HG03097 (cell line): ENCODE measurements around the gene LACTBL1.

Experiments
- ATAC-seq: cut with Tn5 transposase; IDR thresholded peaks from one replicate; pipeline ENCODE4 v1.9.1; 2021; ENCODE audit not compliant: unreplicated experiment, low FRiP score

The LACTBL1 gene

DNA sequence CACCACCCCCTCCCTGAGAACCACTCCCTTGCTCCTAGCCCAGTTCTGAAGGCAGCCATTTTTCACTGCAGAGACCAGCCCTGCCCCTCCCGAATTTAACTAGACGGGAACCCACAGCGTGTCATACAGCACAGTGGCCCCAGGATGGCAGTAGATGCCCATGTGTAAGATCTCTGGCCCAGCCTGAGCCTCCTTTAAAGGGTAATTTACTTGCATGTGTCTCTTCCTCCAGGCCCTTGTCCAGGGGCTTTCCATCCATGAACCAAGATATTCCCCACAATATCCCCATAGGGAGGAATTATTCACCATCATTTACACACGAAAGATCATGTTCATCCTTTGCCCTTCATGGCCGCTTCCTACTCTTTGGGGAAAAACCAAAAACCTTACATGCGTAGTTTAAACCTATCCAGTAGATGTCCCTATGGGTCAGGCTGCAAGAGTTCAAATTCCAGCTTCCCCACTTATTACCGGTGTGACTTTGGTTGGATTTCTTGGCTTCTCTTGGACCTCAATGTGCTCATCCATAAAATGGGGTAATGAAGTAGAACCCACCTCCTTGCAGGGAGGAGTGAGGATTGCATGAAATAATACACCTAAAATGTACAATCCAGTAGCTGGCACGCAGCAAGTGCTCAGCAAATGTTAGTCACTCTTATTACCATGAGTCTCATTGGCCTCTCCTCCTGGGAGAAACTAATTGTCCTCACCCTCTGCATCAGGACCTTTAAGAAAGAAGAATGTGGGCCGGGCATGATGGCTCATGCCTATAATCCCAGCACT, 4.0 kb upstream of the LACTBL1 start:
- ATAC-seq: no peak

DNA sequence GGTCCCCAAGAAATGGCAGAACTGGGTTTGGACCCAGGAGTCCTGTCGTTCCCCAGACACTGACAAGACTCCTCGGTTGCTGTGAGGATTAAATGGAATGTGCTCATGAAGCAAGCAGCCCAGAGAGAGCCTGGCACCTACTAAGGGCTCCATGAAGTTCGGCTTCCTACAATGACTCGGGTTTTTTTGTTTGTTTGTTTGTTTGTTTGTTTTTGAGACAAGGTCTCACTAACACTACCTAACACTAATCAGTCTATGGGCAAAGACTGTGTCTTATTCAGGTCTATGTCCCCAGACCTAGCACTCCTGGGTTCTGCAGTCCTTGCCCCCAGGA, 3.4 kb upstream of the LACTBL1 start:
- no peak for ATAC-seq

DNA sequence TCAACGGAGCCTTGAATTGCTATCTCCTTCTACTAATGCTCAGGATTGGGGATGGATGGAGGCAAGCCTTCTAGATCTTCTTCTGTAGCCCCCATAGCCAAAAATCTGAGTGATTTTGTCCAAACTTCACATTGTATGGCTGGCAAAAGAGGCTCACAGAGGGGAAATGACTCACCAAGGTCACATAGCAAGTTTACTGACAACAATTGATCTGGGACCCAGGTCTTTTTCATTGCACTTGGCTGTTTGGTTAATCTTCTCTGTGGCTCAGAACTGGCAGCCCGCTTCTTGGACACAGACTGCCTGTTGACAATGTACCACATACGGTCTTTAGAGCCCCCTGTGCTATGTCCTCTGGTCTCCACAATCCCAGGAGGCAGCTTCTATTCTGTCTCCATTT, 3.0 kb upstream of the LACTBL1 start:
- no peak for ATAC-seq

DNA sequence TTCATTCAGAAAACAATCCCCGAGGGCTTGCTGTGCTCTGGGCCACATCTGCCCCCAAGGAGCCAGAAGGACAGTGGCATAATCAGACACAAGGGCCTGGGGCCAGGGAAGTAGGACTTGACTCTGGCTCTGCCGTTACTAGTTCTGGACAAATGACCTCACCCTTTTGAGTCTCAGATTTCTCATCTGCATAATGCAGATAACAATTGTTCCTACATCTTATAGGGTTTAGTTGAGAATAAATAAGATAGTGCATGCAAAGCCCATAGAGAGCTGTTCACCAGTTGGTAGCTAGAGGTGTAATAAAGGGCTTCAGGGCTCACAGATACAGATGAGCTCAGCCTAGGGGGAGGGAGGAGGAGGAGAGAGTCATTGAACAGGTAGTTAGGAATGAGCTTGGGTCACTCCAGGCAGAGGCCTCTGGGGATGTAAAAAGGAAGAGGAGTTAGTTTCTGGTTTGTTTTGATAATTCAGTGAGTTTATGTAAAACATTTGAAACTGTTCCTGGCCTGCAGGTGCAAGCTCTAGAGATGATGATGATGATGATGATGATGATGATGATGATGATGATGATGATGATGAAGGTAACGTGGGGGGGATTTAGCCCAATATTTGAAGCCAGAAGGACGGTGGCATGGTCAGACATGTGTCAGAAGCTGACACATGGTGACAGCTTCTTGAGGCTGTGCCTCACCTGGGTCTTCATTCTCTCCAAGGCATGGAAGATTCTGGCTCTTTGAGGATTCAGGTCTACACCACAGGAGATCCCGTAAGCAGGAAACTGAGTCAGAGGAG, 858 bp downstream of the LACTBL1 start:
- no peak for ATAC-seq

DNA sequence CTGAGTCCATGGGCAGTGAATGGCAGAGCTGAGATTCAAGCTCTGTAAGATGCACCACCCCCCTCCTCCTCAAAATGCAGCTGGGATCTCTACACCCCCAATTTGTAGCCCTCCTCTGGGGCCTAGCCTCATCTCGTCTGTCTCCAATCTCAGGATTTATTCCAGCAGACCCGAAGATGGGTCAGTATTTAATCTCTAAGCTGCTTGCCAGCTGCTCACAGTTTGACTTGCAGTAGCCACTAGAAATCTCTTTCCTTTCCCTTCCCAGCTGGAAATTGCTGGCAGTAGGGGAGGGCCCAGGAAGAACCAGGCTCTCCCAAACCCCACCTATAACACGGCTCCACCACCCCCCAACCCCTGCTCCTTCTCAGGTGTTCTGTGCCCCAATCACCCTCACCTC, 1.5 kb downstream of the LACTBL1 start:
- no peak for ATAC-seq

DNA sequence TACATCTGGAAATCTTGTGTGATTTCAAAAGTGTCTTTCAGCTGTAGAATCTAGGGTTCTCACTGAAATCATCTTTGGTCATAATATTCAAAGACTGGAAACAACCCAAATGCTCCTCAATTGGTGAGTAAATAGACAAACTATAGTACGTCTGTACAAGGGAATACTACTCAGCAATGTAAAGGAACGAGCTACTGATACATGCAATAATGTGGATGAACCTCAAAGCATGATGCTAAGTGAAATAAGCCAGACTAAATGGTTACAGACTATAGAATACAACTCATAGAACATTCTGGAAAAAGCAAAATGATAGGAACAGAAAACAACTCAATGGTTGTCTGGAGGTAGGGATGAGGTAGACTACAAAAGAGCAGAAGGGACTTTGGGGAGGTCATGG, 2.6 kb downstream of the LACTBL1 start:
- no peak for ATAC-seq

DNA sequence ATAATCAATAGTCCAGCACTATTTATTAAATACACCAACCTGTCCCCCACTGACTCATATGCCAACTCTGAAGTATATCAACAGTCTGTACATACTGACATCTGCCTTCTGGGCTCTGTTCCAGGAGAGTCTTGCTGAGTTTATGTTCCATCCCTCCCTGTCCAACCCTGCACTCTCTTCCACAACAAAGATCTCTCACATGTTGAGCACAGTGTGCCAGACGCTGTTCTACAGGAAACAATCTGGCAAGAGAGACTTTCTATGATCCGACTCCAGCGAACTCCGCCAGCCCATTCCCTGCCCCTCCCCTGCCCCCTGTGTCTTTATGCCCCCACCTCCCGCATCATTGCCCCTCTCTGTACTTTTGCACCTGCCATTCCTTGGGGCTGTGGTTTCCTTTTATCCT, 3.4 kb downstream of the LACTBL1 start:
- no peak for ATAC-seq

DNA sequence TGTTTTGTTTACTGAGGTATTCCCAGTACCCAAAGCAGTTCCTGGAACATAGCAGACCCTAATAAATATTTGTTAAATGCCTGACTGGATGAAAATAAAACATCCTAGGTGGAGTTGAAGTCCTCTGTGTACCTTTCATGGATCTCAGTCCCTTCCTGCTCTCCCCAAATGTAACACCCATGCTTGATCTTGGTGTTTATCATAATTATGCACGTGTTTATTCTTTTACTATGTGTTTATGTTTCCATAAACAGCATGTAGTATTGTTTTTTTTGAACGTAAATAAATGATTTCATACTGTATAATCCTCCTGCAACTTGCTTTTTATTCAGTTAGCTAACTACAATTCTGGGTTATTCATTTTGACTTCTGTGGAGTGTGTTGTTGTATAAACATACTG, 4.8 kb downstream of the LACTBL1 start:
- ATAC-seq: no peak

DNA sequence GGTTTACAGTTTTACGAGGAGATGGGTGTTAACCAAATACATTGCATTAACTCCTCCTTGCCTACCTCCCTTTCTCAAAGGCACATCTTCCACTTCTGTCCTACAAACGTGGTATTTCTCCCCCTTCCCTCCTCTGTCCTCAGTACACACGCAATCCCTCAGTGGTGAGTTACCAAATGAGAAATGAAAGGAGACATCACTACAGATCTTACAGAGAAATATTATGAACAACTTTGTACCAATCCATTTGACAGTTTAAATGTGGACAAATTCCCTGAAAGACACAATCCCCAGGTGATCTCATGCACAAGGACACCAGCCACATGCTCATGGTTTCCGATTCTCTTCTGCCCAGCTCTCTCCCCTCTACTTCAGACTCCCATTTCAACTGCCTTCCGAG, 6.4 kb downstream of the LACTBL1 start:
- ATAC-seq: no peak

DNA sequence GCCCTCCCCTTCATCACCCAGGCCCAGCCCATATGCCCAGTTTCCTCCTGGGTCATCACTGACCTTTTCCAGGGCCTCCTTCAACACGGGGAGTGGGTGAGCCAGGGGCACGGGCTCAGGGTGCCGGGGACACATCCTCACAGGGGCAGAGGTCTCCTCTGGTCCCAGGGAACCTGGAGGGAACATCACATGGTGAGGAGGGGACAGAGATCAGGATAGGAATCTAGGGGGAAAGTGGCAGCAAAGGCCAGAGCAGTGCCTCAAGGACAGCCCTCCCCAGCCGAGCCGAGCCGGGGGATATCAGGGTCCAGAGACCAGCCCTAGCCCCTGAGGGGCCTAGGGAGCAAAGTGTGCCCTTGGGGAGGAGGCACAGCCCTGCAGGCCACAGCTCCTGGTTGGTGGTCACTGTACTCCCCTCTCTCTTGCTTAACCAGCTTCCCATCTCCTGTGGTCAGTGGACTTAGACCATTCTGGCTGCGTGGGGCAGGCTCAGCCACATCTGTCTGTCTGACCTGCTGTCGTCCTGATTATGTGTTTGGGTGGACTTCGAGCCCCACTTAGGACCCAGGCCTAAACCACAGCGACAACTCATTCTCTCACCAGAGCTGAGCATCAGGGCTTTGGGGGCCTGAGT, 9.5 kb downstream of the LACTBL1 start:
- no peak for ATAC-seq

DNA sequence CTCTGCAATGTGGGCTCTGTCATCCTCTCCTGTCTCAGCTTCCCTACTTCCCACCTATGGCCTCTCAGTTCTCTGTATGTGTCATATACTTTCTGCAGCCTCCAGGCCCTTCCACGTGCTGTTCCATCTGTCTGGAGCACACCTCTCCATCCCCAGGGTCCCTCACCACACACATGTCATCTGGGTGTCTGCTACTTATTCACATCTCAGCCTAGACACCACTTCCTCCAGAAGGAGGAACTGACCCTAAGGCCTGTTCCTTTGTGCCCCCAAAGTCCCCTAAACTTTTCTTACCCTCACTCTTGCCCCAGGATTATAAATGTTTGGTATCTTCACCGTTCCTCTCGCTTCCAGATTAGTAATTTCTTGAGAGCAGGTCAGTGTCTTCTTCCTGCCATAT, 10.1 kb downstream of the LACTBL1 start:
- no peak for ATAC-seq

DNA sequence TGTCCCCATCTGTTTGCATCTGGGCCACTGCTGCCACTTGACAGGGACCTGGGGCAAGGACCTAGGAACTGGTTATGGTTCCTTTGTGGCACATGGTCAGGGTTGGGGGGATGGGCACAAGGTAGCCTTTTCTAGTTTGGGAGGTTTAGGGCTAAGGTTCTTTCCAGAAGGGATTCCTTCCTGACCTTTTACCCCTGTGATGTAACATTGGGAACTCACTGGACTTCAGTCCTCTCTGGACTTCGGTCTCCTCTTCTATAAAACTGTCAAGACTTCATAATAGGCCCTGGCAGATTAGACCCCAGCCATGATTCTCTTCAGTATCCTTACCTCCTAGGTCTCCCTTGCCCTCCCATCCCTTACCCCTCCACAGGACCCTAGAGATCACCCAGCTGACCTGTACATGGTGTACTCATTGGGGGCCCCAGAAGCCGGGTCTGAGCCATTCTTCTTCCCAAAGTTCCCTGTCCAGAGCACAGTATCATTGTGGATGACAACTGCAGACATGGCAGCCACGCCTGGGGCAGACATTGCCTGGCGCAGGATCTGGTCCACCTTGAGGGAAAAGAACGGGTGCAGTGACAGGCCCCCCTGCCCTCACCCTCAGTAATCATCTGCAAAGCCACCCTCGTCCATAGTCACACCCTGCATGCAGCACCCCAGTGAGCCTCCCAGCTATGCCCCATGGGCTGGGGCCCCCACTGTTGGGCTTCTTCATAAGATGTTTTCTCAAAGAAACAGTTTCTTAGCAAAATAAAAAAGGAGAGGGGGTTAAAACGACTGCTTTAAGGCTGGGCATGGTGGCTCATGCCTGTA, 12.9 kb downstream of the LACTBL1 start:
- ATAC-seq: no peak

DNA sequence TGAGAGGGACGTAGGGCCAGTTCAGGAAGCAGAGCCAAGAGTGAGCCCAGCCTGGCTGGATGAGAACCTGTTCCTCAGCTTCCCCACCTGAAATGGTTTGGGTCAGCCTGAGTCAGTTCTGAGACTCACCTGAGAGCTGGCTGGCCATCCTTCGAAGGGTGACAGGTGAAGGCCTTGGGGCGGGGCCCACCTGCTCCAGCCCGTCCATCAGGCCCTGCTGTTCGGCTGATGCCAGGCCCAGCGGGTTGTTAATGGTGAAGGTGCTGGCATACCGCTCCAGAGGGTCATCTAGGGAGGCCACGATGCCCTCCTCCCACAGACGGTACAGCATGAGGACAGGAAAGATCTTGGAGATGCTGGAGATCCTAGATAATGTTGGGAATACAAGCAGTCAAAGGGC, 14.1 kb downstream of the LACTBL1 start:
- ATAC-seq: no peak

DNA sequence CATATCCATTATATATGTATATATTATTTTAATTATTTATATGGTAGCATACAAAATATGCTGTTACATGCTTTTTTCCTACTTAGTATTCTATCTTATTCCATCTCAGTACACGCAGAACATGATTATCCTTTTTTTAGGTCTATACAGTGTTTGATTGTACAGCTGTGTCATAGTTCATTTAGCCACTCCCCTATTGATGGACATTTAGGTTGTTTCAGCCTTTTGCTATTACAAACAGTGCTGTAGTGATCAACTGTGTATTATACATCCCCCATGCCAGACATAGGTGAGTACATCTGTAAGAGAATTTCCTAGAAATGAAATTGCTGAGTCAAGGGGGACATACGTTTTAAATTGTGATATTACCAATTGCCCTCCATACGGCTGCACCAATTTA, 15.6 kb downstream of the LACTBL1 start:
- ATAC-seq: no peak

DNA sequence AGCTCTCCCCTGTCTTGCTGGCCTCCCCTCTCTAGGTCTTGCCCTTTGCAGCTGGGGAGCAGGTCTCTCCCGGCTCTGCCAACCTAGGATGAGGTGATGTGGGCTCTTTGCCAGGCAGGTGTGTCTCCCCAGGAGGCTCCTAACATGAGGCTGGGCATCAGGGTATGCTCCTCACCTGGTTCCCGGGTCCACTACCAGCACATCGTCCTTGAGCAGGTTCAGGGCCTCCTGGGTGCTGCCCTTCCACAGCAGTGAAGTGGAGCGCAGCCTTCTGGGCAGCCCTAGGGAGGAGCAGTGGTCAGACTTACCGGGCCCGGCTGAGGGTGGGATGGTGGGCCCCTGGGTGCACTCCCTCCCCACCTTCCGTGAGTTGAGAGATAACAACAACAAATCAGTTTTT, 17.5 kb downstream of the LACTBL1 start:
- no peak for ATAC-seq

DNA sequence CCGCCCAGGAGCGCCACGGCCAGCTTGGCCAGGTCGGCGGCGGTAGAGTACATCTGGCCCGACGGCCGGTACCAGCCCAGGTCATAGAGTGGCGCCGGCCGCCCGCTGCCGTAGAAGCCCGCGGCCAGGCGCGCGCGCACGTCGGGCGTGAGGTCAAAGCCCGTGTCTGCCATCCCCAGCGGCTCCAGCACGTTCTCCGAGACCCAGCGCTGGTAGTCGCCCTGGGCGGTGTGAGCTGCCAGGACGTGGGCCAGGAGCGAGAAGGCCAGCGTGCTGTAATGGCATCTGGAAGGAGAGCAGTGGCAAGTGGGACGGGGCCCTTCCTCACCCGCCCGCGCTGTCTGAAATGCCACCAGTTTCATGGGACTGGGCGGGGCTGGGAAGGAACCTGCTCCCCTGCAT, 18.9 kb downstream of the LACTBL1 start:
- ATAC-seq: no peak

DNA sequence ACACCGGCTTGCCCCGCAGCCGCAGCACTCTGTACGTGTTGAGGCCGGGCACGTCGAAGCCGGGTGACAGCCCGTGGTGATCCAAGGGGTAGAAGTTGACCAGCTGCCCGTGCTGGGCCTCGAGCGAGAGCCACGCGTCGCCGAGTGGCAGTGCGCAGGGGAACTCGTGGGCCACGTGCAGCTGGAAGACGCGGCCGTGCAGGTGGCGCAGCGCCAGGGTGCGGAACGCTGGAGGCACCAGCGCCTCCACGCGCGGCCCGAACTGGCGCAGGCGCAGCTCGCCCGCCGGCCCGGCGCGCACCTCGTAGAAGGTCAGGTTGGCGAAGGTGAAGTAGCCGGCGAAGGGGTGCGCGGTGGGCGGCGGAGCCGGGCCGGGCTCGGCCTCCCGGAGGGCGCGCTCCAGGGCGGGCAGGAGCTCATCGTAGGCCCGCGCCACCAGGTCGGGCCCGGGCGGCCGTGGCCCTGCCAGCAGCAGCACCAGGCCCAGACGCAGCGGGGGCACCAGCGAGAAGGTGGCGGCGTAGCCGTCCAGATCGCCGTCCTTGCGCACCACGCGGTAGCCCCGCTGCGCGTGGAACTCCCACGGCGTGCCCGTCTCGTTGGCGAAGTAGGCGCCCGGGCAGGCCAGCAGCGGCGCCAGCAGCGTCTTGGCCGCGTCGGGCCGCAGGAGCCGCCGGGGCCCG, 19.5 kb downstream of the LACTBL1 start:
- ATAC-seq: no peak

DNA sequence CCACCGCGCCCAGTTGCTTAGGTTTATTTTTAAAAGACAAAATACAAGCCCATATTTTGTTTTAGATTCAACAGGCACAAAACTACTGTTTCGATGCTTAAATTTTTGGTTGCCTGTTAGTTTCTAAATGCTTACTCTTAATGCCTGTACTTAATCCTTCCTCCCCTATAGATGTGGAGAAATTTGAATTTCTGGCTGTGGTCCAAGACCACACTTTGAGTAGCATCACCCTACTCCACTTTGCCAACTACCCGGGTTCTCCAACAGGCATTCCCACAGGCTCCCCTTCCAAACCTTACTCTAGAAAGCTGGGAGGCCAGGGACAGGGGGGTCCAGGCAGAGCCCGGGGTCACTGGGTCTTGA, 20.0 kb downstream of the LACTBL1 start:
- ATAC-seq: no peak

DNA sequence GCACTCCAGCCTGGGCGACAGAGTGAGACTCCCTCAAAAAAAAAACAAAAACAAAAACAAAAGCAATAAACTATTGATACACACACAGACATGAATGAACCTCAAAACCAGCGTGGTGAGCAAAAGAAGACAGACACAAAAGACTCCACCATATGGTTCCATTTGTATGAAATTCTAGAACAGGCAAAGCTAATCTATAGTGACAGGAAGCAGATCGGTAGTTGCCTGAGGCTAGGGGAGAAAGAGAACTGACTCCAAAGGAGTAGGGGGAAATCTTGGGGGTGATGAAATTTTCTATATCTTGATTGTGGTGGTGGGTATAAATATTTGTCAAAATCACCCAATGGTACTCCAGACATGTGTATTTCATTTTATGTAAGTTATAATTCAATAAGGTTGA, 20.9 kb downstream of the LACTBL1 start:
- no peak for ATAC-seq

DNA sequence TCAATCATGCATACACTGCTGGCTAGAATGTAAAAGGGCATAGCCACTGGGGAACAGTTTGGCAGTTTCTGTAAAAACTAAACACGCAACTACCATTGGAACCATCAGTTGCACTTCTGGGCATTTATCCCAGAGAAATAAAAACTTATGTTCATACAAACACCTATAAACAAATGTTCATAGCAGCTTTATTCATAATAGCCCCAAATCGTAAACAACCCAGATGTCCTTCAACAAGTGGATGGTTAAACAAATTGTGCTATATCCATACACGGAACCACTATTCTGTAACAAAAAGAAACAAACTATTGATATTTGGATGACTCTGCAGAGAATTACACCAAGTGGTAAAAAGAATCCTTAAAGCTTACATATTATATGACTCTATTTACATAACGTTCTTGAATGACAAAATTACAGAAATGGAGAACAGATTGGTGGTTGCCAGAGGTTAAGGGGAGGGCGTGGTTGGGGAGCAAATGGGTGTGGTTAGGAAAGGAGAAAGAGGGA, 22.8 kb downstream of the LACTBL1 start:
- no peak for ATAC-seq
